K562 (cell line): ENCODE measurements around the gene TPM4. TPM values are rescaled to one million over a fixed set of nuclear protein-coding genes. Genes with fewer than 3 reads are reported as not detected.

Source experiments
- ATF1 ChIP-seq, 2 experiments: fragments of 450-650 bp in 1 of 2; IDR thresholded peaks; 2 replicates each; pipeline ENCODE4 v1.6.1; 2016; ENCODE audit warnings: missing compliant biosample characterization in 1 of 2, missing genetic modification characterization in 1 of 2
- CBX5 ChIP-seq: IDR thresholded peaks from 2 replicates; pipeline ENCODE4 v1.6.1; 2014; ENCODE audit warnings: low read depth, borderline replicate concordance
- IRF1 ChIP-seq: sonication (generic); formaldehyde crosslinking; IDR thresholded peaks from 2 replicates; pipeline ENCODE4 v1.8.0; 2022; ENCODE audit warnings: missing genetic modification reagents, mild to moderate bottlenecking, borderline replicate concordance
- MXD1 ChIP-seq: fragments of 250-450 bp; sonication (Bioruptor Pico); IDR thresholded peaks from 2 replicates; pipeline ENCODE4 v1.8.0; 2021; ENCODE audit warnings: borderline replicate concordance, mild to moderate bottlenecking, moderate library complexity; ENCODE audit not compliant: poor library complexity, severe bottlenecking
- NELFE ChIP-seq: IDR thresholded peaks from 2 replicates; pipeline ENCODE4 v1.6.1; 2011; ENCODE audit warnings: mild to moderate bottlenecking; ENCODE audit not compliant: insufficient read depth, insufficient read length
- RBM39 ChIP-seq: fragments of 200-400 bp; formaldehyde crosslinking; optimal IDR thresholded peaks from 2 replicates; pipeline ENCODE3; 2018; ENCODE audit warnings: low read depth, low read length
- SIN3B ChIP-seq: fragments of 450-650 bp; IDR thresholded peaks from 2 replicates; pipeline ENCODE4 v1.6.1; 2017; ENCODE audit warnings: low read depth, mild to moderate bottlenecking, moderate library complexity
- SMARCA4 ChIP-seq: fragments of 450-650 bp; IDR thresholded peaks from 2 replicates; pipeline ENCODE4 v1.6.1; 2016
- SRSF7 ChIP-seq: fragments of 200-400 bp; formaldehyde crosslinking; optimal IDR thresholded peaks from 2 replicates; pipeline ENCODE3; 2017; ENCODE audit warnings: mild to moderate bottlenecking, low read depth, low read length
- TCF15 ChIP-seq: fragments of 250-450 bp; sonication (Bioruptor Pico); IDR thresholded peaks from 2 replicates; pipeline ENCODE4 v1.8.0; 2022; ENCODE audit warnings: moderate library complexity, mild to moderate bottlenecking, inconsistent platforms
- WHSC1 ChIP-seq: IDR thresholded peaks from one replicate; pipeline ENCODE4 v1.6.1; 2012; ENCODE audit warnings: low read length, control low read depth, inconsistent platforms
- ZNF274 ChIP-seq: IDR thresholded peaks from 2 replicates; pipeline ENCODE4 v1.6.1; 2011; ENCODE audit warnings: low read depth, mild to moderate bottlenecking, low read length, moderate library complexity, borderline replicate concordance
- polyA plus RNA-seq, 8 experiments: library from polyadenylated mRNA; depleted of rRNA in 4 of 8; stranded (reverse) in 5 of 8; unstranded in 3 of 8; fragments of >200 nt; fragmentation: Nextera tagmentation in 2 of 8; fragmentation: Illumina TruSeq in 1 of 8; extraction: Ambion mirVana in 2 of 8; extraction: Trizol in 1 of 8; gene quantifications; 2 replicates each; pipeline versions ENCODE4 v1.2.1 to v1.2.3, GENCODE V29; 2011 to 2014; ENCODE audit warnings: inconsistent platforms in 1 of 8, missing spikeins in 1 of 8
- total RNA-seq, 7 experiments: library from RNA; depleted of rRNA in 6 of 7; stranded (reverse); fragments of >200 nt in 6 of 7; fragmentation: Illumina TruSeq in 2 of 7; extraction: Trizol in 2 of 7; gene quantifications; 2 replicates each; pipeline versions ENCODE4 v1.2.1 to v1.2.3, GENCODE V29; 2011 to 2021; ENCODE audit warnings: low replicate concordance in 1 of 7
- TF ChIP-seq, protein P1 (sequence below), 2 experiments: fragments of 450-650 bp in 1 of 2; IDR thresholded peaks; 2 replicates each; pipeline ENCODE4 v1.6.1; 2011 to 2017; ENCODE audit warnings: low read depth in 2 of 2, antibody characterized with exemption in 1 of 2, borderline replicate concordance in 1 of 2, low read length in 1 of 2, mild to moderate bottlenecking in 1 of 2, mixed read lengths in 1 of 2; ENCODE audit not compliant: control insufficient read depth in 1 of 2
- TF ChIP-seq, protein P2 (sequence below): fragments of 450-650 bp; IDR thresholded peaks from 2 replicates; pipeline ENCODE4 v1.7.1; 2018; ENCODE audit warnings: mild to moderate bottlenecking, low read depth; ENCODE audit not compliant: partially characterized antibody
- TF ChIP-seq, protein P3 (sequence below): sonication (generic); formaldehyde crosslinking; IDR thresholded peaks from 2 replicates; pipeline ENCODE4 v1.8.0; 2022; ENCODE audit warnings: mild to moderate bottlenecking, missing genetic modification reagents
- TF ChIP-seq, protein P4 (sequence below): fragments of 250-450 bp; sonication (Bioruptor Pico); IDR thresholded peaks from 2 replicates; pipeline ENCODE4 v1.5.0; 2021

Gene TPM4
- total and polyA plus RNA-seq, 9 of the 15 experiments (the other 6 are each of a cell fraction or from before 2014, with no cell fraction given), result 28.1 to 111 (median 77.4) TPM

DNA sequence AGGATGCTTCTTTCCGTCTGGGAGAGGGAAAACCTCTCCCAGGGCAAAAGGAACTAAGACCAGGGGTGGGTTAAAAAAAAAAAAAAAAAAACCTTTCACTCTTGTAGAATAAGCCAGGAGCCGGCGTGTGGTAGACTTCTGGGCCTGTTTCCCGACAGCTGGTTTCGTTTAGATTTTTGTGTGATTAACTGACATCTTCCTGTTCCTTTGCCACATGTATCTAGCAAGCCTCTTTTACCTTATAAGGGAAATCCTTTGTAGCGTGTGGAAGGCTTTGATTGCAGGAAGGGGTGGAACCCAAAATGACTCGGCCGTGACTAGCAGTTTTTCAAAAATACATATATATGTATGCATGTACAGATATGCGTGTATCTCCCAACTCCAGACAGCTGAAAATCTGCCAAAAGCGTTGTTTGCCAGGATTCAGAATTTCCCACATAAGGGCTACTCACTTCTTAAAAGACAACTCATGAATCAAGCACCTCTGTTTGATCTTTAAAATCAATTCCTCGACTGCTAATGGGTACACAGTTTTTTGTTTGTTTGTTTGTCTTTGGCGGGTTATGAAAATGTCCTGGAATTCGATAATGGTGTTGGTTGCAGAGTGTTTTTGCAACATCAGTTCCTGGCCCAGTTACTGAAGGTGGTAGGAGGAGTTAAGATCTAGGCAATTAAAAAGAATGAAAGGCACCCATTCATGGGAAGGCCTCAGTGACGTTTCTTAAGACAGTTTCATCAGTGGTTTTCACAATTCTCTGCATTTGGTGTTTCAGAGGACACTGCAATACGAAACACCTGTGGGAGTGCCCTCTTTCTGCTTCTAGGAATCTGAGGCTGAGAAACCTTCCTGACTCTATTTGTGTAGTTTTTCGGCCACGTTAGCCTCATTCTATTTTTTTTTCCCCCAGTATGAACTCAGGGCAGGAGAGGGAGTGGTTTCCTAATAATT lies 2.7 kb downstream of the TPM4 start (continued):
- TF ChIP-seq, protein P1, sequence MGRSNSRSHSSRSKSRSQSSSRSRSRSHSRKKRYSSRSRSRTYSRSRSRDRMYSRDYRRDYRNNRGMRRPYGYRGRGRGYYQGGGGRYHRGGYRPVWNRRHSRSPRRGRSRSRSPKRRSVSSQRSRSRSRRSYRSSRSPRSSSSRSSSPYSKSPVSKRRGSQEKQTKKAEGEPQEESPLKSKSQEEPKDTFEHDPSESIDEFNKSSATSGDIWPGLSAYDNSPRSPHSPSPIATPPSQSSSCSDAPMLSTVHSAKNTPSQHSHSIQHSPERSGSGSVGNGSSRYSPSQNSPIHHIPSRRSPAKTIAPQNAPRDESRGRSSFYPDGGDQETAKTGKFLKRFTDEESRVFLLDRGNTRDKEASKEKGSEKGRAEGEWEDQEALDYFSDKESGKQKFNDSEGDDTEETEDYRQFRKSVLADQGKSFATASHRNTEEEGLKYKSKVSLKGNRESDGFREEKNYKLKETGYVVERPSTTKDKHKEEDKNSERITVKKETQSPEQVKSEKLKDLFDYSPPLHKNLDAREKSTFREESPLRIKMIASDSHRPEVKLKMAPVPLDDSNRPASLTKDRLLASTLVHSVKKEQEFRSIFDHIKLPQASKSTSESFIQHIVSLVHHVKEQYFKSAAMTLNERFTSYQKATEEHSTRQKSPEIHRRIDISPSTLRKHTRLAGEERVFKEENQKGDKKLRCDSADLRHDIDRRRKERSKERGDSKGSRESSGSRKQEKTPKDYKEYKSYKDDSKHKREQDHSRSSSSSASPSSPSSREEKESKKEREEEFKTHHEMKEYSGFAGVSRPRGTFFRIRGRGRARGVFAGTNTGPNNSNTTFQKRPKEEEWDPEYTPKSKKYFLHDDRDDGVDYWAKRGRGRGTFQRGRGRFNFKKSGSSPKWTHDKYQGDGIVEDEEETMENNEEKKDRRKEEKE (IDR thresholded peaks at IDR 0.05; ENCODE audit: borderline replicate concordance in 1 of 2, control insufficient read depth in 1 of 2, low read depth in 2 of 2, low read length in 1 of 2), result no peak
- no peak for TF ChIP-seq IRF1 (CRISPR knock-in tag)
- TF ChIP-seq, protein P2, sequence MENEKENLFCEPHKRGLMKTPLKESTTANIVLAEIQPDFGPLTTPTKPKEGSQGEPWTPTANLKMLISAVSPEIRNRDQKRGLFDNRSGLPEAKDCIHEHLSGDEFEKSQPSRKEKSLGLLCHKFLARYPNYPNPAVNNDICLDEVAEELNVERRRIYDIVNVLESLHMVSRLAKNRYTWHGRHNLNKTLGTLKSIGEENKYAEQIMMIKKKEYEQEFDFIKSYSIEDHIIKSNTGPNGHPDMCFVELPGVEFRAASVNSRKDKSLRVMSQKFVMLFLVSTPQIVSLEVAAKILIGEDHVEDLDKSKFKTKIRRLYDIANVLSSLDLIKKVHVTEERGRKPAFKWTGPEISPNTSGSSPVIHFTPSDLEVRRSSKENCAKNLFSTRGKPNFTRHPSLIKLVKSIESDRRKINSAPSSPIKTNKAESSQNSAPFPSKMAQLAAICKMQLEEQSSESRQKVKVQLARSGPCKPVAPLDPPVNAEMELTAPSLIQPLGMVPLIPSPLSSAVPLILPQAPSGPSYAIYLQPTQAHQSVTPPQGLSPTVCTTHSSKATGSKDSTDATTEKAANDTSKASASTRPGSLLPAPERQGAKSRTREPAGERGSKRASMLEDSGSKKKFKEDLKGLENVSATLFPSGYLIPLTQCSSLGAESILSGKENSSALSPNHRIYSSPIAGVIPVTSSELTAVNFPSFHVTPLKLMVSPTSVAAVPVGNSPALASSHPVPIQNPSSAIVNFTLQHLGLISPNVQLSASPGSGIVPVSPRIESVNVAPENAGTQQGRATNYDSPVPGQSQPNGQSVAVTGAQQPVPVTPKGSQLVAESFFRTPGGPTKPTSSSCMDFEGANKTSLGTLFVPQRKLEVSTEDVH, result peak; percentile 28
- no peak for TF ChIP-seq ZNF274
- TF ChIP-seq MXD1 (CRISPR knock-in tag), result no peak
- no peak for TF ChIP-seq TCF15 (CRISPR knock-in tag)
- TF ChIP-seq RBM39, result no peak
- TF ChIP-seq SIN3B, result no peak
- peak; percentile 96 for TF ChIP-seq SMARCA4
- TF ChIP-seq WHSC1, result no peak
- no peak for TF ChIP-seq CBX5
- TF ChIP-seq SRSF7, result no peak
- TF ChIP-seq, protein P3, sequence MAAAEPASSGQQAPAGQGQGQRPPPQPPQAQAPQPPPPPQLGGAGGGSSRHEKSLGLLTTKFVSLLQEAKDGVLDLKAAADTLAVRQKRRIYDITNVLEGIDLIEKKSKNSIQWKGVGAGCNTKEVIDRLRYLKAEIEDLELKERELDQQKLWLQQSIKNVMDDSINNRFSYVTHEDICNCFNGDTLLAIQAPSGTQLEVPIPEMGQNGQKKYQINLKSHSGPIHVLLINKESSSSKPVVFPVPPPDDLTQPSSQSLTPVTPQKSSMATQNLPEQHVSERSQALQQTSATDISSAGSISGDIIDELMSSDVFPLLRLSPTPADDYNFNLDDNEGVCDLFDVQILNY (CRISPR knock-in tag), result no peak
- TF ChIP-seq ATF1 (CRISPR knock-in tag; IDR thresholded peaks at IDR 0.05), result no peak
- peak; percentile 73 for TF ChIP-seq ATF1 (tag; IDR thresholded peaks at IDR 0.05)
- TF ChIP-seq, protein P4, sequence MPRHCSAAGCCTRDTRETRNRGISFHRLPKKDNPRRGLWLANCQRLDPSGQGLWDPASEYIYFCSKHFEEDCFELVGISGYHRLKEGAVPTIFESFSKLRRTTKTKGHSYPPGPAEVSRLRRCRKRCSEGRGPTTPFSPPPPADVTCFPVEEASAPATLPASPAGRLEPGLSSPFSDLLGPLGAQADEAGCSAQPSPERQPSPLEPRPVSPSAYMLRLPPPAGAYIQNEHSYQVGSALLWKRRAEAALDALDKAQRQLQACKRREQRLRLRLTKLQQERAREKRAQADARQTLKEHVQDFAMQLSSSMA (CRISPR knock-in tag), result peak; percentile 45; the same call in 1 of the 2 replicates
- TF ChIP-seq NELFE, result no peak
